ENCODE data around the gene IFNE.
"Not testable (repeated sequence)": the region's sequence is repeated elsewhere in the genome, so short reads cannot be mapped to it uniquely, and the experiment has no call there.

IFNE gene

DNA sequence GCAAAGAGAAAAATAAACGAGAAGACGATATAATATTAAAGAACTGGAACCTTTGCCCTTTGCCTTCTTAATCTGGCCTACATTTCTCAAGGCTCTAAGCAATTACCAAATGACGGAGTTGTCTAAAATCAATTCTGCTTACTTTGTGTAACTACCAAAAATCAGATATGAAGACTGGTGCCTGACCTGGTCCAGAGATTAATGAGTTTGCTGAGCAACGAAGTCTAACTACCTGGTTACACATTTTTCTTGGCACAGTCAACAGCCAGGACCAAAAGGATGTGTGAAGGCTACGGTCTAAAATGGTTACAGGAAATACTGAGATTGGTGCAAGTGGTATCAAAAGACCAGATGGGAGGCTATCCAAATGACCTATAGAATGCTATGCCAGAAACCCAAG is 17.8 kb upstream of the IFNE start:
- in situ Hi-C loops (cut with MboI; ENCODE audit: low sequenced_read_pairs): no loop called here

DNA sequence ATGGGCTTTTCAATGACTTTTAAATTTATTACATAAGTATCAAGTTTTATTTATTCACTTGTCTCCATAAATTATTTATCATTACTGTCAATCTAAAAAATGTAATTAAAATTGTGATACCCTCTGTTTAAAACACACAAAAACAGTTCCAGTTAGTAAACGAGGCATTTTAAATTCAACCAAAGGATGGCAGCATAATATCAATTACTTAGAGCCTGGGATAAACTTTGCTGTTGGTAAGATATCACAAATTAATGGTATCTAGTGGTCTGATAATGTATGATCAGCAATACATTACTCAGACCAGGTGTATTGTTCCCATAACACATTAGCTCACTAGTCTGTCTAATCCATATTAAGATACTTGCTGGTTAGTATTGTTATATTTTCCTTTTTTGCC is 9.6 kb upstream of the IFNE start:
- in situ Hi-C loops (cut with MboI; ENCODE audit: low sequenced_read_pairs): no loop called here

DNA sequence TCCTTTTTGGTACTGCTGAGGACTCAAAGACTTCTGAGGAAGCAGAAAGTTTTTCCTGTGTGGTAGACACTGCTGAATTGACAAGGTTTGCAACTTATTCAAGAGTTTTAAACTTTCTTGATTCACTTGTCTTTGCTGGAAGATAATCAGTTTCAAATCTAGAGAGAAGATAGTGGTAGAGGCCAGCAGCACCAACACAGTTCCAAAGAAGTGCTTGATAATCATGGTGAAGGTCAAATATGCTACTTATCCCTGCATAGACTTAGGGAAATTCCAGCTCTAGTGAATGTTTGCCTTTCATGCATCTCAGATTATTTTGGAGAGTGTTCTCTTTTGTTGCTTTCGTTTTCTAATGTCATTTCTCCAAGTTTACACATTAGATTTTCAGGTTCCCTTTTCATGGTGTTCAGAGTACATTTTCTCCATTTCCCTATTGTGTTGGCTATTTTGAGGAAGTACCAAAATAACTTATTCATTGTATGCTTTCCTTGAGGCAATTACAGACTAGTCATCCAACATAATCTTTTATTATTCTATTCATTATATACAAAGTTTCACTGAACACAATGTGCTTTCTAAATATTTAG is 550 bp downstream of the IFNE start:
- in situ Hi-C loops (cut with MboI; ENCODE audit: low sequenced_read_pairs): no loop called here

DNA sequence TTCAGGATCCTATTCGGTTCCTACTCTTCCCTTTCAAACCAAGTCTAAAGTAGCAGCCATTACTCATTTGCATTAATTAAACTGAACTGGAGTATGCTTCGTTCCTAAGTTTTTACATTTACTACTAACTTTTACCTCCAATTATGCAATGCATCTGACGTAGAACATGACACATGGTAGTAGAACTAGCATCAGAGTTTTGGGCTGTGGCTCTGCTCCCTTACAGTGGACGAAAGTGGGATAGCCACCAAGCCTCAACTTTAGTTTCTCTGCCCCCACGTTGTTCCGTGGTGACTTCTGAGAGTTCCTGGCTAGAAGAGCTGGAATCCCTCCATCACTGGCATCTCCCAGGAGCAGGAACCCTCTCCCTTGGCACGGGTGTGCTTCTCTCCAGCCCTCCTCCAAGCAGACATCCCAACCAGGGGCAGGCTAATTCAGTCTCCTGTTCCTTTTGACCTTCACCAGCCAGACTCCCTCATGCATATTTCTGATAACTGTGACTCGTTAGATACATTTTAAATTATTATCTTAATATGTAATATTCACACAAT is 2.9 kb downstream of the IFNE start:
- in situ Hi-C loops (cut with MboI; ENCODE audit: low sequenced_read_pairs): no loop called here

DNA sequence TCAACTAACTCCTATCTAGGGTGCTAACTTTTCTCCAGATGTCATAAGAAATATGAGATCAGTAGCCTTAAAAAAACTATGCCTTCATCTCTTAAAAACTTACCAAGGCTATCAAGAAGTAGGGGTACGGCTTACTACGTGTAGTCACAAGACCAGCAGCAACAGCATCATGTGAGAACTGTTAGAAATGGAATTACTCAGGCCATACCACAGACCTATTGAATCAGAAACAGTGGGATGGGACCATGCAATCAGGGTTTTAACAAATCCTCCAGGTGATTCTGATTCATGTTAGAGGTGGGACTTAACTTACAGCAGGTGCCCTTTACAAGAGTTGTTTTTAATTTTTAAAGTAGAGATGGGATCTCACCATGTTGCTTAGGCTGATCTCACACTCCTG is 4.6 kb downstream of the IFNE start:
- in situ Hi-C loops (cut with MboI; ENCODE audit: low sequenced_read_pairs): no loop called here

DNA sequence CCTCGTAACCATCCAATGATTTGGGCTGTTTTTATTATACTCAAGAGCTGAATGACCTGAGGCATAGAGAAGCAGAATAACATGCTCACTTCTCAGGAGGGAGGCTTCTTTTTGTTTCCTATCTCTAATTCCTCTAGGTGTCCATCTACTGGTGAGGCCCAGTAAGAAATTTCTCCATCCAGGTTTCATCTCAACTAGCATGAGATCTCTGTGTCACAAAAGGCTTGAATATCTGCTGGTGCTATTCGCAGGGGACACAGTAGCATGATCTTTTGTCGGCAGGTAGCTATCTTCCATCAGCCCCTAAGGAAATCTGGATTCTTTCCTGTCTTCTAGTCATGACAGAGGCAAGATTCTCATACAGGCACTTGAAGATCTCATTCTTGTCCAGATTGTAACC is 8.9 kb downstream of the IFNE start:
- in situ Hi-C loops (cut with MboI; ENCODE audit: low sequenced_read_pairs): no loop called here

DNA sequence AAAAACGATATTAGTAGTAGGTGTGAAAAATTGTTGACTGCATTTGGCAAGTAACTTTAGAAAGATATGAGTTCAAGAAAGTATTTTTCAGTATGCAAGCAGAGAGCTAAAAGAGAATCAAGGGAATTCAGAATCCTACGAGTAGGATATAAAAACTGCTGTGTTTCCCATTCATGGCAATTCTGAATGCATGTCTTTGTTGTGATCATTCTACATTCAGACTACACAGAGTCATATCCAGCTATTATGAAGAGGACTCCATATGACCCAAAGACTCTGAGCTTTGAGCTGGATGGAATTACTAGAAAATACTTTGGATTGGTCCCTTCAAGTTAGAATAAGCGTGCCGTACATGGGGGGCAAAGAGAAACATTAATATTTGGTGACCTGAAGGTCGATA is 12.0 kb downstream of the IFNE start:
- in situ Hi-C loops (cut with MboI; ENCODE audit: low sequenced_read_pairs): no loop called here

DNA sequence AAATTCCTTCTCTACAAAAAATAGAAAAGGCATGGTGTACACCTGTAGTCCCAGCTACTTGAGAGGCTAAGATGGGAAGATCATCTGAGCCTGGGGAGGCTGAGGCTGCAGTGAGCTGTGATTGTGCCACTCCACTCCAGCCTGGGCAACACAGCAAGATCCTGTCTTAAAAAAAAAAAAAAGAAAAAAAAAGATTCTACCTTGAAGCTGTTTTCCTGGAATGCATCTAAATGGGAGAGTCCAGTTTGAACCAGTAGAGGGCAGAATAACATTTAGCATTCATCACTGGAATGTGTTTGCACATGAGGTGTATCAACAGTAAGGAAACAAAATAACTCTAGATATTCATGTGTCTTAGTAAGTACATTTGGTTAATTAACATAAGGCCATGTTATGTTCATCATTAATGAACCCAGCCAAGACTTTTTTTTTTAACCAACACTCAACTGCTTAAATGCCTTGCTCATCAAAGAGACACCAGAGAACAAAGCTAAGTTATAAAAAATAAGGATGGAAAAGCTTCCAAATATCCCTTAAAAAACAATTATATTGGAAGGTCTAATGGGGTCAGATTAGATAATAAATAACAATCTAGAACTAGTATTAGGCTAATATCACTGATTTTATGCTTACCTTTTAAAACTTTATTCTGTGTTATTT is 16.1 kb downstream of the IFNE start:
- in situ Hi-C loops (cut with MboI; ENCODE audit: low sequenced_read_pairs): no loop called here

DNA sequence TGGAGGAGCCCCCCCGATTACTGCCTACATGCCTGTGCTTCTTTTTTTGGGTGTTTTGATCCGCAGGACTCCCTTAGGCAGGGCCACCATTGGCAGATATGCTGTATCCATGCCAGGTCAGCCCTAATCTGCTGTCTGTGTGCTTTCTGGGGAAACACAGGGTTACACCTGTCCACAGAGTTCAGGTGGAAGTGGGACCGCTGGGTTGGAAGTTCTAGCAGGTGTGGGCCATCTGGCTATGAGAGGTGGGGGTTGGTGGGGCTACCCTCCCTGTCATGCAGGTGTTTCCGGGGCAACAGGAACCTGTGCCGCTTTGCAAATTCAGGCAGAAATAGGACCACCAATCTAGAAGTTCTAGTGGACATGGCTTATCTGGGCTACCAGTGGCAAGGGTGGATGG is 17.0 kb downstream of the IFNE start:
- in situ Hi-C loops (cut with MboI; ENCODE audit: low sequenced_read_pairs): no loop called here

DNA sequence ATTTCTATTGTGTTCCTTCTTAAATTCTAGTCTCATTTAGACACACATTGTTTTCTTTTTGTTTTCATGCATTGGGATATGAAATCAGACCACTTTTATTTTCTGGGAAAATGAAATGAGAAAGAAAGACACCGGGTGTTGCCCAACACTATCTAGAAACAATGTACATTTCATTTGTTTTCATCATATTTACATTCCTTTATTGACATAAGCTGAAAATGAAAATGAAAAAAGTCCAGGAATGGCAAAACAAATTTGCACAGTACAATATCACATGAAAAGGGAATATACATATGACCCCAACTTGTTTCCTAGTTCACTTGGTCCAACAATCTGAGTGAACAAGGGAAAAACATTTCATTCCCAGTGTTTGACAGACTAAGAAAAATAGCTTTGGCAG is 20.7 kb downstream of the IFNE start:
- in situ Hi-C loops (cut with MboI; ENCODE audit: low sequenced_read_pairs): no loop called here

DNA sequence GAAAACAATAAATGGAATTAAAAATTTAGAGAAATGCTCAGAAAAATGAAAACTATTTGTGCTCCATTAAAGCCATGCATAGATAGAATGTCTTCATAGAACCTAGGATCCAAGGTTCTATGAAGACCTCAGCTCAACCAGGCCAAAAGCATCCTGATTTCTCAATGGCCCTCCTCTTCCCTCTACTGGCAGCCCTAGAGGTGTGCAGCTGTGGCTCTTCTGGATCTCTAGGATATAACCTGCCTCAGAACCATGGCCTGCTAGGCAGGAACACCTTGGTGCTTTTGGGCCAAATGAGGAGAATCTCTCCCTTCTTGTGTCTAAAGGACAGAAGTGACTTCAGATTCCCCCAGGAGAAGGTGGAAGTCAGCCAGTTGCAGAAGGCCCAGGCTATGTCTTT is 26.8 kb downstream of the IFNE start:
- in situ Hi-C loops (cut with MboI; ENCODE audit: low sequenced_read_pairs): no loop called here

DNA sequence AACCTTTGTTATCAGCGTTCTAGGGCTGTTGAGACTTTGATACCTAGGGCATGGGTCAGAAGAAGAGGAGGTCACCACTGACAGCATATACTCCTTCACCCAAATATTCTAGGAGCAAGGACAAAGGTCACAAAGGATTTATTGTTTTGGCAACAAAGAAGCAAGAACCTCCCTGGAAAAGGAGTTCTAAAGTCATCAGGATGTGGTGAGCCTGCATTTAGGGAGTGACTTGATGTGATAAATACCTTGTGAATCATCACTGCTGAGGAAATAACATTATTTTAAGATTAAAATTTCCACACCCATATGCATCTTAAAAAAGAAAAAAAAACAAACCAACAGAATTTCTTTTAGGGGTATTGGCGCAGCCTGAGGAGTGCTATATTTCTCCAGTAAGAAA is 28.0 kb downstream of the IFNE start:
- in situ Hi-C loops (cut with MboI; ENCODE audit: low sequenced_read_pairs): no loop called here

DNA sequence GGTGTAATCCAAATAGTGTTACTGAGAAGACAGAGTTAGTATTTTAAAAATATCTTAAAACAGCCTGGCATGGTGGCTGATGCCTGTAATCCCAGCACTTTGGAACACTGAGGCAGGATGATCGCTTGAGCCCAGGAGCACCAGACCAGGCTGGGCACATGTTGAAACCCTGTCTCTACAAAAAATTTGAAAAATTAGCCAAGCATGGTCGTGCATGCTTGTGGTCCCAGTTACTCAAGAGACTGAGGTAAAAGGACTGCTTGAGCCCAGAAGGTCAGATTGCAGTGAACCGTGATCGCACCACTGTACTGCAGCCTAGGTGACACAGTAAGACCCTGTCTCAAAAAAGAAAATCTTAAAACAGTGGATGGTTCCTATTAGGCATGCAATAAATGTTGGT is 29.4 kb downstream of the IFNE start:
- in situ Hi-C loops (cut with MboI; ENCODE audit: low sequenced_read_pairs): no loop called here

DNA sequence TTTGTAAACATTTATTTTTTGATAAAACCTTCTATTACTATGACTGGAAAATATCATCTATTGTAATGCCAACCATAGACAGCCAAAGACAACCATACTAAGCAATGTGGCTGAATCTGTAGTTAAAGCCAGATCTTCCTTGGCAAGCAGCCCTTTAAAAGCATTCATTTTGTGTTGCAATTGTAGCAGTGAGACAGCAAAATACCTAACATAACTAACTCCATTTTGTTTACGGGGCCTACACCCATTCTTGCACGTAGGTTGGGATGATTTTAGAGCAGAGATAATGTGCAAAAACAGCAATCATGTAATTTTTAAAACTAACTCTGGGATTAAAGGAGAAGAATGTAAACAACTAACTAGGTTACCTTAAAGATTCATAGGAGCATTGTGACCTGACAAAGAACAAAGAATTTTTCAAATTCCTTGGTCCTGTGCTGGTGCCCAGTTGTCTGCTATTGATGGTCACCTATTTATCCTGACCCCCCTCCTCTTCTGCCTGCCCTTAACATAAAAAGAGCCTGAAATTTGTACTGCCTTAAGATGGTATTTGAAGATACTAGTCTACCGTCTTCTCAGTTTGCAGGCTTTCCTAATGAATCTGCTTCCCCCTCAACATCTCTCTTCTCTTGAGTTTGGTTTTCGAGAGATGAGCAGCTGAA is 31.2 kb downstream of the IFNE start:
- in situ Hi-C loops (cut with MboI; ENCODE audit: low sequenced_read_pairs): no loop called here

DNA sequence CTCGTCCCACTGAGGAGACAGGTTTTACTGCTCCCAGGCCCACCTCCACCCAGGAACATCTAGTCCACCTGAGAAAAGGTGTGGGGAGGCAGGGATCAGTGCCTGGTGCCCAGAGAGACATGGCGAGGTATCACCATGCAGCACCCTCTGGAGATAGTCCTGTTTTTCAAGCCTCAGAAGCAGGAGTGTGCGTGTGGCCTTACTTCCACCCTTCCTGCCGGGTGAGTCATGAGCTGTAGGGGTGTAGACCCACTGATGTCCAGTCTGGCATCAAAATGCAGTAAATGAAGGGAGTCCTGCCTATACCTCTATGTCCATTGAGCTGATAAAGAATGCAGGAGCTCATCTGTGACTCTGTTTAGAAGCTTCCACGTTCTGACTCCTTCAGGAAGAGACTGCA is 32.8 kb downstream of the IFNE start:
- in situ Hi-C loops (cut with MboI; ENCODE audit: low sequenced_read_pairs): not testable (repeated sequence)

DNA sequence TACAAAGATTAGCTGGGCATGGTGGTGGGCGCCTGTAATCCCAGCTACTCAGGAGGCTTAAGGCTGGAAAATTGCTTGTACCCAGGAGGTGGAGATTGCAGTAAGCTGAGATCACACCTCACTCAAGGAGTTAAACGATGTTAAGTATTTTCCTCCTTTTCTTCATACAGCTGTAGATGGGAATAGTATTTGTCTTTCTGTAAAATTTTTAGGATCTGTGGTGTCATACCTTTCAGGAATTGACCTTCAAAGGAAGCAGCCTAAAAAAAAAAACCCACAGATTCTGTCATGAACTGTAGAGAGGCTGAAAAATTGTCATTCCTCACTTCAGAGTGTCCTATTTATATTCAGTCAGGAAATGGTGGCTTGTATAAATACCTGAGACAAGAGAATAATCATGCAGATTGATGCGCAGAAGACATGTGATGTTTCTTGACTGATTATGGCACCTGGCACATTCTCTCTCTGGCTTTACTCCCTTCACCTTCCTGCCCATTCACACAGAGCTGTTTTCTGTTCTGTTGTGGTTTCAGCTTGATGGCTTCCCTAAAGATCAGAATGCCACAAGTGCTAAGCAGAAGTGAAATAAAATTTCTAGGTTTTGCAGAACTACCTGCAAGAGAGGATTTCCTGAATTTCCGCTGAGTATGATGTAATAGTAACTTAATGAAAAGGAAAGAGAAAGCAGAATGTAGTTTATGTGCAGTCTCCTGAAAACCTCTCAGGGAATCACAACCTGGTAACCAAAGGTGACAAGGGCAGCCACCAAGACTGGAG is 38.1 kb downstream of the IFNE start:
- in situ Hi-C loops (cut with MboI; ENCODE audit: low sequenced_read_pairs): no loop called here

DNA sequence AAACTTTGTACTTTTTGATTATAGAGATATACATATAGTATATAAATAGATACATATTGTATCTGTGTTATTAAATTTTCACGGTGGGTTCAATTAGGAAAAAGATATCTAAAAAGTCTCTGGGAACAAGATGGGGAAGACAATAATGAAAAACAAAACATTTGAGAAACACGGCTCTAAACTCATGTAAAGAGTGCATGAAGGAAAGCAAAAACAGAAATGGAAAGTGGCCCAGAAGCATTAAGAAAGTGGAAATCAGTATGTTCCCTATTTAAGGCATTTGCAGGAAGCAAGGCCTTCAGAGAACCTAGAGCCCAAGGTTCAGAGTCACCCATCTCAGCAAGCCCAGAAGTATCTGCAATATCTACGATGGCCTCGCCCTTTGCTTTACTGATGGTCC is 42.0 kb downstream of the IFNE start, which contains the start of gene IFNA1:
IFNA1 (plus strand) TSS at position 301 of the 400 bp plus-strand sequence; CDS start at position 370, 69 bp downstream.
- in situ Hi-C loops (cut with MboI; ENCODE audit: low sequenced_read_pairs): no loop called here

DNA sequence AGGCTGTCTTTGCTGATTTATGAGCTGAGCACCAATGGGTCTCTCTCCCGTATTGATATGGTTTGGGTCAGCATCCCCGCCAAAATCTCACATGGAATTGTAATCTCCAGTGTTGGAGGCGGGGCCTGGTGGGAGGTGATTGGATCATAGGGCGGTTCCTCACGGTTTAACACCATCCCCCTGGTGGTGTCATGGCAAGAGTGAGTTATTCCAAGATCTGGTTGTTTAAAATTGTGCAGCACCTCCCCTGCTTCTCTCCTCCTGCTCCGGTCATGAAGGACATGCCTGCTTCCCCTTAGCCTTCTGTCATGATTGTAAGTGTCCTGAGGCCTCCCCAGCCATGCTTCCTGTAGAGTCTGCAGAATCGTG is 47.1 kb downstream of the IFNE start:
- in situ Hi-C loops (cut with MboI; ENCODE audit: low sequenced_read_pairs): not testable (repeated sequence)

DNA sequence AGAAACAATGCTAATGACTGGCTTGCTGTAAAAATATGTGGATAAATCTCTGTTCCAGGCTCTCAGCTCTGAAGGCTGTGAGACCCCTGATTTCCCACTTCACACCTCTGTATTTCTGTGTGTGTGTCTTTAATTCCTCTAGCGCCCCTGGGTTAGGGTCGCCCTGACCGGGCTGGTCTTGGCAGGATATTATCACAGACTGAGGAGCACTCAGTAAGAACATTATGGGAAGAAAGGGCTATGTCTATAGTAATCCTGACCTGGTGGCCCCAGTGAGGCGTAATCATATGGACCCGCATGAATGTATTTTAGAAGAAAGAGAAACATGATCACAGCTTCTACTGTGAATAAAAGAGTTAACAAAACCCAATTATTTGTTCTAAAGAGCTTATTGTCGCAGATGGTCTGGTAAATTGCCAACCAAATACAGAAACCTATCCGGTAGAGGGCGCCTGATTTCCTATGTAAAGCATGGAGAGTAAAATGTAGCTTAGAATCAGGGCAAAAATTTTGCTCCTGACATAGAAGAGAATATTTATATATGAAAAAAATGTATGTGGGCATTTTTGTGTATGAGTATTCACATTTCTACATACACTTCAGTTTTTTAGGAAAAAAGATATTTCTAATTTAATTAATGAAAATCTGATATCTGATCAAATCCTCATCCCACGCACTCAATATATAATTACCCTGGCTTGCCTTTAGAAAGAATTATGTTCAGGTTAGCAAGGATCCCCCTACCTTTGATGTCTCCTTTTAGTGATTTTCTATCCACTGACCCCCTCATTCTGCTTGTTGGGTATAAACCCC is 47.7 kb downstream of the IFNE start:
- in situ Hi-C loops (cut with MboI; ENCODE audit: low sequenced_read_pairs): no loop called here

DNA sequence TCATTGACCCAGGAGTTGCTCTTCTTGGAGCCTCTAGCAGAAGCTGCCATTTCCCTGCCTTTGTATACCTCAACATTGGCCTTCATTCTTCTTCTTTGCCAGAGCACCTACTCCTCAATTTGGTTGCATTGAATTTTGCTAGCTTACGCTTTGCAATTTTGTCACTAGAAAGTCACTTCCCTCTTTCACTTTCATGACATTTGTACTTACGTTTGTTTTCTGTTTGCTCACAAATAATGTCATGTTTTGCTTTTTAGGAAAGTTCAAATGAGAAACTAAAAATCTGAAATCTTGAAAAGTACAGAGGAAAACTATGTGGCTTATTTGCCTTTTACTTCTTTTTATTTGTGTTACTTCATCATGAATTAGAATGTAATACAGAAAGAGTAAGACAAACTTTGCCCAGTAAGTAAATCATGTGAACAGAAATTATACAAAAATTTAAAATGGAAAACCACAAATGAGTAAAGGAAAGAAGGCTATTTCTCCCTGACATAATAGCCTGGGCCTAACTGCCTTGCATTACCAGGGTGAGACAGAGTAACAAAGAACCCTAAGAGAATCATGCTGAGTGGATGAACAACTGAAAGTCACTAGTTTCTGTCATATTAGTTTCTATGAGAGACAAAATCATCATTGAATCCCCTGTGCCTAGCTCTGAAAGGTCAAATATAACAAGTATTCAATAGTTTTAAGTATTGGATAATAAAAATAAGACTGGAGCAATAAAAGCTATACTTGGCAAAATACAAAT is 49.3 kb downstream of the IFNE start:
- in situ Hi-C loops (cut with MboI; ENCODE audit: low sequenced_read_pairs): no loop called here

Measured in hTERT RPE-1 (cell line).